B cell (primary cell): ENCODE measurements around the gene CLDN6. TPM values are rescaled to one million over a fixed set of nuclear protein-coding genes. Genes with fewer than 3 reads are reported as not detected.

Experiments used
- ATAC-seq: fragments of 200-7000 bp; cut with Tn5 transposase; one replicate; pipeline ENCODE4 v1.10.0; 2021; ENCODE audit warnings: low read depth, mild to moderate bottlenecking, moderate number of reproducible peaks, moderate library complexity
- CTCF ChIA-PET: fragments of 350-600 bp; sonication (Branson Sonifier 250); formaldehyde crosslinking; loops from one replicate; lab custom pipeline; 2021; ENCODE audit warnings: antibody characterized with exemption, inconsistent platforms; lab: Charles Lee
- POLR2A ChIA-PET: fragments of 350-600 bp; sonication (Branson Sonifier 250); formaldehyde crosslinking; loops from one replicate; lab custom pipeline; 2021; ENCODE audit warnings: antibody characterized with exemption; lab: Charles Lee
- DNase-seq: peaks from one replicate; pipeline ENCODE4 v3.0.0; 2013
- H2AFZ ChIP-seq: 2 replicates; pipeline ENCODE4 v1.6.1; 2012; ENCODE audit warnings: mild to moderate bottlenecking, low read depth, low read length; ENCODE audit not compliant: insufficient read depth, poor library complexity, severe bottlenecking
- H3K27ac ChIP-seq, 2 donors: 1 replicate in 1 of 2; 2 replicates in 1 of 2; pipeline ENCODE4 v1.5.1; 2012 to 2013; ENCODE audit warnings: low read length in 2 of 2, mild to moderate bottlenecking in 2 of 2, moderate library complexity in 1 of 2
- H3K27me3 ChIP-seq, 4 experiments: fragments of 200-600 bp in 1 of 4; sonication (generic) in 1 of 4; replicated peaks in 1 of 4; 1 replicate in 2 of 4; 2 replicates in 2 of 4; pipeline versions ENCODE4 v1.6.1 to v1.7.0; 2013 to 2016; ENCODE audit warnings: low read length in 3 of 4, mild to moderate bottlenecking in 2 of 4, mixed read lengths in 1 of 4, moderate library complexity in 1 of 4; ENCODE audit not compliant: insufficient read depth in 4 of 4, control insufficient read depth in 3 of 4; ENCODE audit errors: control extremely low read depth in 1 of 4
- H3K36me3 ChIP-seq, 2 experiments: replicated peaks in 1 of 2; 1 replicate in 1 of 2; 2 replicates in 1 of 2; pipeline versions ENCODE4 v1.6.1 to v1.7.1; 2013; ENCODE audit warnings: low read length in 1 of 2; ENCODE audit not compliant: insufficient read depth in 2 of 2, control insufficient read depth in 1 of 2; ENCODE audit errors: control extremely low read depth in 1 of 2, extremely low read depth in 1 of 2
- H3K4me1 ChIP-seq, 2 donors: fragments of 200-600 bp in 1 of 2; sonication (generic) in 1 of 2; 1 replicate in 1 of 2; 2 replicates in 1 of 2; pipeline versions ENCODE4 v1.5.1 to v1.6.1; 2013 to 2017; ENCODE audit warnings: low read length in 2 of 2; ENCODE audit not compliant: control insufficient read depth in 2 of 2, insufficient read depth in 2 of 2
- H3K4me2 ChIP-seq: replicated peaks from 2 replicates; pipeline ENCODE3; 2012; ENCODE audit warnings: mild to moderate bottlenecking, low read depth, low read length; ENCODE audit not compliant: poor library complexity, severe bottlenecking
- H3K4me3 ChIP-seq, 5 experiments: fragments of 200-600 bp in 1 of 5; sonication (generic) in 1 of 5; 1 replicate in 3 of 5; 2 replicates in 2 of 5; pipeline versions ENCODE4 v1.5.1 to v1.7.0; 2011 to 2016; ENCODE audit warnings: low read length in 4 of 5, mild to moderate bottlenecking in 4 of 5, low read depth in 2 of 5, control low read depth in 1 of 5, moderate library complexity in 1 of 5; ENCODE audit not compliant: insufficient read depth in 1 of 5; ENCODE audit errors: control extremely low read depth in 1 of 5, extremely low read depth in 1 of 5
- H3K79me2 ChIP-seq: fragments of 200-600 bp; sonication (generic); one replicate; pipeline ENCODE4 v1.6.0; 2016; ENCODE audit warnings: low read length; ENCODE audit not compliant: control insufficient read depth, insufficient read depth
- H3K9ac ChIP-seq: fragments of 200-600 bp; sonication (generic); 2 replicates; pipeline ENCODE4 v1.6.1; 2017; ENCODE audit warnings: mild to moderate bottlenecking, low read length, moderate library complexity
- H3K9me3 ChIP-seq, 3 donors: one replicate each; pipeline versions ENCODE4 v1.6.1 to v1.7.1; 2013; ENCODE audit warnings: low read length in 2 of 3; ENCODE audit not compliant: control insufficient read depth in 2 of 3, insufficient read depth in 1 of 3; ENCODE audit errors: control extremely low read depth in 1 of 3
- H4K20me1 ChIP-seq: 2 replicates; pipeline ENCODE4 v1.6.0; 2012; ENCODE audit warnings: mild to moderate bottlenecking, low read length; ENCODE audit not compliant: insufficient read depth, control insufficient read depth, poor library complexity, severe bottlenecking
- H3K27ac Mint-ChIP-seq: one replicate; pipeline ENCODE4 v1.8.0; 2021; ENCODE audit warnings: mixed read lengths
- H3K27me3 Mint-ChIP-seq: one replicate; pipeline ENCODE4 v1.8.0; 2021; ENCODE audit warnings: mixed read lengths
- H3K4me1 Mint-ChIP-seq: one replicate; pipeline ENCODE4 v1.8.0; 2021; ENCODE audit warnings: mixed read lengths
- H3K4me3 Mint-ChIP-seq: one replicate; pipeline ENCODE4 v1.8.0; 2021; ENCODE audit warnings: mixed read lengths
- H3K9me3 Mint-ChIP-seq: one replicate; pipeline ENCODE4 v1.8.0; 2022; ENCODE audit warnings: mixed read lengths; ENCODE audit not compliant: insufficient read depth
- CTCF ChIP-seq: fragments of 200-600 bp; IDR thresholded peaks from one replicate; pipeline ENCODE4 v1.8.0; 2022; ENCODE audit warnings: antibody characterized with exemption, mild to moderate bottlenecking
- EZH2 ChIP-seq: IDR thresholded peaks from 2 replicates; pipeline ENCODE4 v1.6.1; 2012; ENCODE audit warnings: borderline replicate concordance, low read depth, mild to moderate bottlenecking, moderate library complexity, low read length; ENCODE audit not compliant: insufficient read depth, poor library complexity, severe bottlenecking
- WGBS: methylation state at CpG from one replicate; pipeline ENCODE4 v1.1.5; 2013; ENCODE audit warnings: missing lambda C conversion rate; ENCODE audit not compliant: insufficient coverage; 5-methylcytosine and 5-hydroxymethylcytosine counted together
- intact Hi-C: fragments of 100-400 bp; cut with micrococcal nuclease; formaldehyde crosslinking; loops from one replicate; pipeline ENCODE4 v1.10.0; 2022
- polyA plus RNA-seq: library from polyadenylated mRNA; depleted of rRNA; stranded (reverse); fragments of >200 nt; gene quantifications from 2 replicates; pipeline ENCODE4 v1.2.3, GENCODE V29; 2012
- total RNA-seq, 2 donors: library from RNA; stranded (reverse); fragments of 120-200 nt in 1 of 2; gene quantifications; 1 replicate in 1 of 2; 2 replicates in 1 of 2; pipeline versions ENCODE4 v1.2.3 to v1.2.4, GENCODE V29; 2013 to 2022

CLDN6 gene
- total and polyA plus RNA-seq, 2 donors (not counting 1 experiment from before 2014, with no cell fraction given), result not detected

GRCh38 chr16:3007059-3007956 is 10.7 kb downstream of the CLDN6 start:
- peak overlapping the region; percentile 76 for H3K4me2 ChIP-seq

More at GRCh38 chr16:3007059-3007956, 10.7 kb downstream of the CLDN6 start:
- peaks cover 0 to 18% (median 0%) of the 10 kb centered on the region in 3 donors for H3K9me3 ChIP-seq
- peaks cover 0 to 19% (median 9%) of the 10 kb centered on the region in 4 experiments for H3K27me3 ChIP-seq
- 43% methylated on average over 9 of the region's 13 CpGs for WGBS
- Mint-ChIP-seq H3K4me3 (peak overlapping the region; percentile 58), H3K4me1 (peaks cover 26% of the 10 kb centered on the region), H3K27me3 (peaks cover 9% of the 10 kb centered on the region), H3K27ac (no peak overlapping the region), H3K9me3 (no peaks in the 10 kb centered on the region)
- TF ChIP-seq EZH2 (no peak), CTCF (no peak)
- no peaks in the 10 kb centered on the region for H3K36me3 ChIP-seq
- peak overlapping the region; percentile 32 for H3K9ac ChIP-seq
- peak overlapping the region in 2 of 5 experiments; percentile 37 to 44 for H3K4me3 ChIP-seq
- H3K27ac ChIP-seq, result no peak overlapping the region
- no peak for DNase-seq
- H3K4me1 ChIP-seq, result peaks cover 25 to 32% of the 10 kb centered on the region in 2 donors
- ChIA-PET CTCF (interaction anchor here (0.9 to 9.6 kb wide), 5 partner anchors 16 to 122 kb away, joined by 3 to 213 read pairs (median 6); partner anchors contain the start of genes HCFC1R1 and THOC6), POLR2A (no interaction called here)
- H3K79me2 ChIP-seq, result no peaks in the 10 kb centered on the region
- H2AFZ ChIP-seq, result peak overlapping the region; percentile 58
- intact Hi-C loops, result no loop called here
- ATAC-seq, result no peak
- no peaks in the 10 kb centered on the region for H4K20me1 ChIP-seq
